Measurements from ENCODE around the gene SNX25.

GRCh38 chr4:185246453-185246852 is 37.1 kb downstream of the SNX25 start:
- no peak for TF ChIP-seq CTCF (IDR thresholded peaks at IDR 0.05)
- no peak for TF ChIP-seq POLR2A (IDR thresholded peaks at IDR 0.05)
